HCT116 (cell line): ENCODE measurements around the gene HNRNPL.

ENCODE experiments used
- EGR1 ChIP-seq: IDR thresholded peaks from 2 replicates; pipeline ENCODE4 v1.6.1; 2012; ENCODE audit warnings: low read depth
- ELF1 ChIP-seq: IDR thresholded peaks from 2 replicates; pipeline ENCODE4 v1.6.1; 2012; ENCODE audit warnings: low read depth, borderline replicate concordance
- EZH2 ChIP-seq: fragments of 200-600 bp; sonication (generic); IDR thresholded peaks from 2 replicates; pipeline ENCODE4 v1.6.1; 2017; ENCODE audit warnings: antibody characterized with exemption, mixed run types
- EZH2phosphoT487 ChIP-seq: fragments of 200-600 bp; IDR thresholded peaks from 2 replicates; pipeline ENCODE4 v1.6.1; 2018; ENCODE audit warnings: antibody characterized with exemption, borderline replicate concordance
- POLR2A ChIP-seq: IDR thresholded peaks from 2 replicates; pipeline ENCODE4 v1.7.0; 2011; ENCODE audit warnings: borderline replicate concordance; ENCODE audit not compliant: insufficient read depth, insufficient read length; ENCODE audit errors: extremely low read depth
- POLR2AphosphoS5 ChIP-seq: IDR thresholded peaks from 2 replicates; pipeline ENCODE4 v1.6.1; 2011; ENCODE audit warnings: mild to moderate bottlenecking, low read depth, low read length, moderate library complexity
- SP1 ChIP-seq: IDR thresholded peaks from 2 replicates; pipeline ENCODE4 v1.6.1; 2012; ENCODE audit warnings: low read depth
- TCF7L2 ChIP-seq: IDR thresholded peaks from 2 replicates; pipeline ENCODE4 v1.7.0; 2011; ENCODE audit warnings: borderline replicate concordance, inconsistent platforms; ENCODE audit not compliant: insufficient read depth, insufficient read length; ENCODE audit errors: extremely low read depth
- ZFX ChIP-seq: fragments of 450-650 bp; IDR thresholded peaks from 2 replicates; pipeline ENCODE4 v1.6.1; 2017
- TF ChIP-seq, protein P1 (sequence below), 3 experiments: fragments of 200-600 bp in 1 of 3; sonication (generic) in 1 of 3; IDR thresholded peaks in 2 of 3; conservative IDR thresholded peaks in 1 of 3; 2 replicates each; pipeline ENCODE4 v1.5.1; 2012 to 2017; ENCODE audit warnings: low read depth in 2 of 3, low read length in 2 of 3, antibody characterized with exemption in 1 of 3, borderline replicate concordance in 1 of 3, control low read depth in 1 of 3, mild to moderate bottlenecking in 1 of 3, mixed read lengths in 1 of 3, mixed run types in 1 of 3, moderate library complexity in 1 of 3; ENCODE audit not compliant: insufficient read depth in 1 of 3
- TF ChIP-seq, protein P2 (sequence below): IDR thresholded peaks from 2 replicates; pipeline ENCODE4 v1.6.1; 2012; ENCODE audit warnings: low read depth
- TF ChIP-seq, protein P3 (sequence below): IDR thresholded peaks from 2 replicates; pipeline ENCODE4 v1.6.1; 2012
- TF ChIP-seq, protein P4 (sequence below): IDR thresholded peaks from 2 replicates; pipeline ENCODE4 v1.6.1; 2012

DNA sequence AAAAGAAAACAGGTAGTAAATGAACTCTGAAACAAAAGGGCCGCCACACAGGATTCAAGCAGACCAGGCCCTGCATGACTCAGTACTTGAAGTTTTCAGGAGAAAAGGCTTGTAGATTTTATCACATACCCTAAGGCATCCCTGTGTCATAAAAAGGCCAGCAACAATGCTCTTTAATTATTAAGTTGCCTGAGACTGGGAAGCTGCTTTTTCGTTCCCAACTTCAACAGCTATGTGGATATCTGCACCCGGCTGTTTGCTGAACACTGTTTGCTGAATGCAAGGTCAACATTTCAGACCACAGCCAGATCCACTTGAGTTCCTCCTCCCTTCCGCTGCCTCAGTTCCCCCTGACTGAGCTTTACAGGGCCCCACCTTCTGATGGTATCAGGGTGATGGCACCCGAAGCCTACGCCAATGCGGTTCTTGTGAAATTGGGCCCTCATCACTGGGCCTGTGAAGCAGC, 12.1 kb downstream of the HNRNPL start:
- TF ChIP-seq, protein P1, sequence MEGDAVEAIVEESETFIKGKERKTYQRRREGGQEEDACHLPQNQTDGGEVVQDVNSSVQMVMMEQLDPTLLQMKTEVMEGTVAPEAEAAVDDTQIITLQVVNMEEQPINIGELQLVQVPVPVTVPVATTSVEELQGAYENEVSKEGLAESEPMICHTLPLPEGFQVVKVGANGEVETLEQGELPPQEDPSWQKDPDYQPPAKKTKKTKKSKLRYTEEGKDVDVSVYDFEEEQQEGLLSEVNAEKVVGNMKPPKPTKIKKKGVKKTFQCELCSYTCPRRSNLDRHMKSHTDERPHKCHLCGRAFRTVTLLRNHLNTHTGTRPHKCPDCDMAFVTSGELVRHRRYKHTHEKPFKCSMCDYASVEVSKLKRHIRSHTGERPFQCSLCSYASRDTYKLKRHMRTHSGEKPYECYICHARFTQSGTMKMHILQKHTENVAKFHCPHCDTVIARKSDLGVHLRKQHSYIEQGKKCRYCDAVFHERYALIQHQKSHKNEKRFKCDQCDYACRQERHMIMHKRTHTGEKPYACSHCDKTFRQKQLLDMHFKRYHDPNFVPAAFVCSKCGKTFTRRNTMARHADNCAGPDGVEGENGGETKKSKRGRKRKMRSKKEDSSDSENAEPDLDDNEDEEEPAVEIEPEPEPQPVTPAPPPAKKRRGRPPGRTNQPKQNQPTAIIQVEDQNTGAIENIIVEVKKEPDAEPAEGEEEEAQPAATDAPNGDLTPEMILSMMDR (IDR thresholded peaks at IDR 0.05 in 2 of 3, conservative IDR thresholded peaks at IDR 0.05 in 1 of 3; ENCODE audit: borderline replicate concordance in 1 of 3, insufficient read depth in 1 of 3, low read depth in 2 of 3, low read length in 2 of 3), result no peak
- TF ChIP-seq, protein P2, sequence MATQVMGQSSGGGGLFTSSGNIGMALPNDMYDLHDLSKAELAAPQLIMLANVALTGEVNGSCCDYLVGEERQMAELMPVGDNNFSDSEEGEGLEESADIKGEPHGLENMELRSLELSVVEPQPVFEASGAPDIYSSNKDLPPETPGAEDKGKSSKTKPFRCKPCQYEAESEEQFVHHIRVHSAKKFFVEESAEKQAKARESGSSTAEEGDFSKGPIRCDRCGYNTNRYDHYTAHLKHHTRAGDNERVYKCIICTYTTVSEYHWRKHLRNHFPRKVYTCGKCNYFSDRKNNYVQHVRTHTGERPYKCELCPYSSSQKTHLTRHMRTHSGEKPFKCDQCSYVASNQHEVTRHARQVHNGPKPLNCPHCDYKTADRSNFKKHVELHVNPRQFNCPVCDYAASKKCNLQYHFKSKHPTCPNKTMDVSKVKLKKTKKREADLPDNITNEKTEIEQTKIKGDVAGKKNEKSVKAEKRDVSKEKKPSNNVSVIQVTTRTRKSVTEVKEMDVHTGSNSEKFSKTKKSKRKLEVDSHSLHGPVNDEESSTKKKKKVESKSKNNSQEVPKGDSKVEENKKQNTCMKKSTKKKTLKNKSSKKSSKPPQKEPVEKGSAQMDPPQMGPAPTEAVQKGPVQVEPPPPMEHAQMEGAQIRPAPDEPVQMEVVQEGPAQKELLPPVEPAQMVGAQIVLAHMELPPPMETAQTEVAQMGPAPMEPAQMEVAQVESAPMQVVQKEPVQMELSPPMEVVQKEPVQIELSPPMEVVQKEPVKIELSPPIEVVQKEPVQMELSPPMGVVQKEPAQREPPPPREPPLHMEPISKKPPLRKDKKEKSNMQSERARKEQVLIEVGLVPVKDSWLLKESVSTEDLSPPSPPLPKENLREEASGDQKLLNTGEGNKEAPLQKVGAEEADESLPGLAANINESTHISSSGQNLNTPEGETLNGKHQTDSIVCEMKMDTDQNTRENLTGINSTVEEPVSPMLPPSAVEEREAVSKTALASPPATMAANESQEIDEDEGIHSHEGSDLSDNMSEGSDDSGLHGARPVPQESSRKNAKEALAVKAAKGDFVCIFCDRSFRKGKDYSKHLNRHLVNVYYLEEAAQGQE, result no peak
- TF ChIP-seq EZH2 (no peak), TCF7L2 (no peak), ZFX (no peak), EZH2phosphoT487 (no peak), EGR1 (no peak), ELF1 (no peak), POLR2AphosphoS5 (no peak), POLR2A (no peak), SP1 (no peak)
- TF ChIP-seq, protein P3, sequence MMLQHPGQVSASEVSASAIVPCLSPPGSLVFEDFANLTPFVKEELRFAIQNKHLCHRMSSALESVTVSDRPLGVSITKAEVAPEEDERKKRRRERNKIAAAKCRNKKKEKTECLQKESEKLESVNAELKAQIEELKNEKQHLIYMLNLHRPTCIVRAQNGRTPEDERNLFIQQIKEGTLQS, result no peak
- TF ChIP-seq, protein P4, sequence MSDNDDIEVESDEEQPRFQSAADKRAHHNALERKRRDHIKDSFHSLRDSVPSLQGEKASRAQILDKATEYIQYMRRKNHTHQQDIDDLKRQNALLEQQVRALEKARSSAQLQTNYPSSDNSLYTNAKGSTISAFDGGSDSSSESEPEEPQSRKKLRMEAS, result no peak
